Measurements from ENCODE around the gene OR10H1. TPM values are rescaled to one million over a fixed set of nuclear protein-coding genes. Genes with fewer than 3 reads are reported as not detected.

OR10H1 gene
- polyA plus RNA-seq, 1 of the 3 experiments (the other 2 are of a cell fraction), result not detected

GRCh38 chr19:15831626-15832025, 16.2 kb upstream of the OR10H1 start:
- Histone ChIP-seq H3K9ac (no peak overlapping the region), H3K27me3 (ENCODE audit: insufficient read depth) (peaks cover 80% of the 10 kb centered on the region), H3K27ac (ENCODE audit: low read depth in 2 of 2, low read length in 1 of 2) (no peak overlapping the region), H3K9me3 (no peaks in the 10 kb centered on the region), H2AFZ (ENCODE audit: low read depth) (no peak overlapping the region), H4K20me1 (ENCODE audit: insufficient read depth) (no peaks in the 10 kb centered on the region), H3K4me3 (ENCODE audit: low read depth in 2 of 2, low read length in 1 of 2) (no peak overlapping the region), H3F3A (replicated peaks; ENCODE audit: insufficient read depth) (no peaks in the 10 kb centered on the region), H3K79me2 (ENCODE audit: insufficient read depth) (no peaks in the 10 kb centered on the region), H3K36me3 (replicated peaks in 1 of 2; ENCODE audit: control insufficient read depth in 1 of 2, insufficient read depth in 2 of 2, low read length in 1 of 2) (no peaks in the 10 kb centered on the region), H3K9me2 (no peaks in the 10 kb centered on the region), H3K4me2 (no peak overlapping the region), H3K4me1 (ENCODE audit: control insufficient read depth in 1 of 2, insufficient read depth in 2 of 2, low read depth in 1 of 2, low read length in 1 of 2) (peaks cover 2 to 4% of the 10 kb centered on the region in 2 experiments; a peak in 2 of 4 replicates)
- ChIA-PET POLR2A (no interaction called here), CTCF (no interaction called here)
- WGBS (ENCODE audit: low lambda C conversion rate), result 7% methylated on average over 5 of the region's 5 CpGs
- TF ChIP-seq EZH2phosphoT487 (IDR thresholded peaks at IDR 0.05; ENCODE audit: borderline replicate concordance, low read depth) (no peak), RAD21 (IDR thresholded peaks at IDR 0.05; ENCODE audit: low read length) (no peak), NRF1 (IDR thresholded peaks at IDR 0.05; ENCODE audit: low read depth, low read length) (no peak), CTCF (IDR thresholded peaks at IDR 0.05) (no peak), FOSL2 (IDR thresholded peaks at IDR 0.05; ENCODE audit: borderline replicate concordance, low read depth) (no peak), RFX5 (IDR thresholded peaks at IDR 0.05; ENCODE audit: low read length) (no peak), TEAD4 (IDR thresholded peaks at IDR 0.05; ENCODE audit: borderline replicate concordance, insufficient read depth) (no peak), RXRA (IDR thresholded peaks at IDR 0.05; ENCODE audit: borderline replicate concordance, low read depth) (no peak), SMC3 (IDR thresholded peaks at IDR 0.05; ENCODE audit: low read depth, low read length) (no peak), FOXM1 (IDR thresholded peaks at IDR 0.05; ENCODE audit: low read depth) (no peak), JUND (IDR thresholded peaks at IDR 0.05) (no peak), NFIC (IDR thresholded peaks at IDR 0.05; ENCODE audit: borderline replicate concordance) (no peak), USF1 (IDR thresholded peaks at IDR 0.05; ENCODE audit: borderline replicate concordance, low read depth) (no peak), MEF2A (IDR thresholded peaks at IDR 0.05; ENCODE audit: borderline replicate concordance, low read depth) (no peak), YY1 (IDR thresholded peaks at IDR 0.05; ENCODE audit: low read depth) (no peak), EP300 (IDR thresholded peaks at IDR 0.05; ENCODE audit: borderline replicate concordance in 1 of 2, low read depth in 1 of 2, low read length in 1 of 2) (no peak)
- no peak for DNase-seq

GRCh38 chr19:15829786-15830185, 14.3 kb upstream of the OR10H1 start:
- no peak for DNase-seq
- Histone ChIP-seq H3K4me2 (no peak overlapping the region), H3K9me2 (no peaks in the 10 kb centered on the region), H3K9me3 (no peaks in the 10 kb centered on the region), H4K20me1 (ENCODE audit: insufficient read depth) (no peaks in the 10 kb centered on the region), H3K4me3 (ENCODE audit: low read depth in 2 of 2, low read length in 1 of 2) (no peak overlapping the region), H3K27me3 (ENCODE audit: insufficient read depth) (peaks cover 84% of the 10 kb centered on the region), H2AFZ (ENCODE audit: low read depth) (no peak overlapping the region), H3K36me3 (replicated peaks in 1 of 2; ENCODE audit: control insufficient read depth in 1 of 2, insufficient read depth in 2 of 2, low read length in 1 of 2) (no peaks in the 10 kb centered on the region), H3K27ac (ENCODE audit: low read depth in 2 of 2, low read length in 1 of 2) (no peak overlapping the region), H3K79me2 (ENCODE audit: insufficient read depth) (no peaks in the 10 kb centered on the region), H3F3A (replicated peaks; ENCODE audit: insufficient read depth) (no peaks in the 10 kb centered on the region), H3K9ac (no peak overlapping the region), H3K4me1 (ENCODE audit: control insufficient read depth in 1 of 2, insufficient read depth in 2 of 2, low read depth in 1 of 2, low read length in 1 of 2) (no peaks in the 10 kb centered on the region)
- TF ChIP-seq ZBTB33 (IDR thresholded peaks at IDR 0.05; ENCODE audit: borderline replicate concordance, low read depth) (no peak), TEAD4 (IDR thresholded peaks at IDR 0.05; ENCODE audit: borderline replicate concordance, insufficient read depth) (no peak), GABPA (IDR thresholded peaks at IDR 0.05; ENCODE audit: low read depth) (no peak), NRF1 (IDR thresholded peaks at IDR 0.05; ENCODE audit: low read depth, low read length) (no peak), EP300 (IDR thresholded peaks at IDR 0.05; ENCODE audit: borderline replicate concordance in 1 of 2, low read depth in 1 of 2, low read length in 1 of 2) (no peak), RCOR1 (IDR thresholded peaks at IDR 0.05; ENCODE audit: low read length) (no peak)
- WGBS (ENCODE audit: low lambda C conversion rate), result 7% methylated on average over 8 of the region's 8 CpGs
- CTCF ChIA-PET, result interaction anchor here (1.0 kb wide), 1 partner anchor 12 kb away, joined by 3 read pairs; no protein-coding TSS in a partner anchor
- POLR2A ChIA-PET, result no interaction called here

All from SK-N-SH (cell line).